ENCODE results near the gene CFAP61.

DNA sequence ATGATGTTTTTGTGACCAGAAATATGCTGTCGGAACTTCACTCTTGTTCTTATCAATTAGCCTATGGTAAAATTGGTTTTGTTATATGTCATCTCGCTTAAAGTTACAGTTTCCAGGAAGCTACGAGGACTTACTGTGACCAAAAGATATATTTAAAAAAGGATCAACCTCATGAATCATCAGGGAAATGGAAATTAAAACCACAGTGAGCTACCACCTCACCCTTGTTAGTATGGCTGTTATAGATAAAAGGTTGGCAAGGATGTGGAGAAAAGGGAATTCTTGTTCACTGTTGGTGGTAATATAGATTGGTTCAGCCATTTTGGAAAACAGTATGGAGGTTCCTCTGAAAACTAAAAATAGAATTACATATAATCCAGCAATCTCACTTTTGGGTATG, 301.2 kb downstream of the CFAP61 start:
- TF ChIP-seq, protein P1, sequence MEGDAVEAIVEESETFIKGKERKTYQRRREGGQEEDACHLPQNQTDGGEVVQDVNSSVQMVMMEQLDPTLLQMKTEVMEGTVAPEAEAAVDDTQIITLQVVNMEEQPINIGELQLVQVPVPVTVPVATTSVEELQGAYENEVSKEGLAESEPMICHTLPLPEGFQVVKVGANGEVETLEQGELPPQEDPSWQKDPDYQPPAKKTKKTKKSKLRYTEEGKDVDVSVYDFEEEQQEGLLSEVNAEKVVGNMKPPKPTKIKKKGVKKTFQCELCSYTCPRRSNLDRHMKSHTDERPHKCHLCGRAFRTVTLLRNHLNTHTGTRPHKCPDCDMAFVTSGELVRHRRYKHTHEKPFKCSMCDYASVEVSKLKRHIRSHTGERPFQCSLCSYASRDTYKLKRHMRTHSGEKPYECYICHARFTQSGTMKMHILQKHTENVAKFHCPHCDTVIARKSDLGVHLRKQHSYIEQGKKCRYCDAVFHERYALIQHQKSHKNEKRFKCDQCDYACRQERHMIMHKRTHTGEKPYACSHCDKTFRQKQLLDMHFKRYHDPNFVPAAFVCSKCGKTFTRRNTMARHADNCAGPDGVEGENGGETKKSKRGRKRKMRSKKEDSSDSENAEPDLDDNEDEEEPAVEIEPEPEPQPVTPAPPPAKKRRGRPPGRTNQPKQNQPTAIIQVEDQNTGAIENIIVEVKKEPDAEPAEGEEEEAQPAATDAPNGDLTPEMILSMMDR (IDR thresholded peaks at IDR 0.05) = no peak
- no peak for TF ChIP-seq POLR2A (IDR thresholded peaks at IDR 0.05)
